HG02571 (cell line): ENCODE results near the gene DHX8.

Experiments
- ATAC-seq: cut with Tn5 transposase; IDR thresholded peaks from one replicate; pipeline ENCODE4 v1.9.1; 2021; ENCODE audit warnings: mild to moderate bottlenecking, moderate library complexity; ENCODE audit not compliant: unreplicated experiment

Gene DHX8

GRCh38 chr17:43521389-43521788 lies 37.6 kb downstream of the DHX8 start:
- no peak for ATAC-seq

- ATAC-seq: no peak
These were observed 41.3 kb downstream of the DHX8 start for GRCh38 chr17:43524945-43525575.

- no peak for ATAC-seq
These were observed 43.3 kb downstream of the DHX8 start for GRCh38 chr17:43526886-43527648.

GRCh38 chr17:43528319-43528987 lies 44.7 kb downstream of the DHX8 start:
- ATAC-seq: no peak

GRCh38 chr17:43528988-43529814 lies 45.4 kb downstream of the DHX8 start:
- no peak for ATAC-seq

GRCh38 chr17:43529947-43530287 lies 46.1 kb downstream of the DHX8 start:
- no peak for ATAC-seq

- ATAC-seq: no peak
These were observed 46.7 kb downstream of the DHX8 start for GRCh38 chr17:43530288-43531081.

- no peak for ATAC-seq
These were observed 47.3 kb downstream of the DHX8 start for GRCh38 chr17:43531082-43531378.

- no peak for ATAC-seq
These were observed 48.2 kb downstream of the DHX8 start for GRCh38 chr17:43531955-43532354.

- no peak for ATAC-seq
These were observed 48.8 kb downstream of the DHX8 start for GRCh38 chr17:43532581-43532980.

- no peak for ATAC-seq
These were observed 49.9 kb downstream of the DHX8 start for GRCh38 chr17:43533699-43534098.

GRCh38 chr17:43534909-43535308 lies 51.1 kb downstream of the DHX8 start:
- no peak for ATAC-seq

- ATAC-seq: no peak
These were observed 52.6 kb downstream of the DHX8 start for GRCh38 chr17:43536236-43536992.

GRCh38 chr17:43540821-43541674 lies 57.3 kb downstream of the DHX8 start:
- ATAC-seq: no peak

- no peak for ATAC-seq
These were observed 59.1 kb downstream of the DHX8 start for GRCh38 chr17:43542859-43543258.

GRCh38 chr17:43543300-43543699 lies 59.5 kb downstream of the DHX8 start:
- no peak for ATAC-seq

- ATAC-seq: no peak
These were observed 60.2 kb downstream of the DHX8 start for GRCh38 chr17:43543771-43544575.

- ATAC-seq: no peak
These were observed 61.5 kb downstream of the DHX8 start for GRCh38 chr17:43545383-43545632.
